SU-DHL-6 (cell line): ENCODE data around the gene MRPS15.

Experiments used
- CTCF ChIP-seq: fragments of 200-600 bp; sonication (generic); IDR thresholded peaks from one replicate; pipeline ENCODE4 v1.5.1; 2017; ENCODE audit warnings: antibody characterized with exemption, mild to moderate bottlenecking, low read length, moderate library complexity; ENCODE audit not compliant: insufficient read depth, poor library complexity, severe bottlenecking
- EZH2phosphoT487 ChIP-seq: fragments of 200-600 bp; sonication (generic), shearing (Covaris generic); conservative IDR thresholded peaks from 2 replicates; pipeline ENCODE4 v1.6.1; 2018; ENCODE audit warnings: mild to moderate bottlenecking, antibody characterized with exemption, low read length, moderate library complexity, mixed read lengths

- no peak for TF ChIP-seq CTCF
- TF ChIP-seq EZH2phosphoT487, result no peak
Observed at GRCh38 chr1:36453051-36453450, 11.1 kb downstream of the MRPS15 start.
